ENCODE measurements around the gene NPDC1.

The NPDC1 gene

GRCh38 chr9:137031904-137032640 is 13.9 kb downstream of the NPDC1 start, which contains the start of gene FUT7:
Gene FUT7, minus strand, starts transcription at chr9:137032088. Its CDS starts 97 bp downstream, at chr9:137031991.
- H3K4me3 ChIP-seq (IDR thresholded peaks at IDR 0.05; ENCODE audit: insufficient read depth, low read depth, low read length): no peak within 1 kb of the TSS
- no peaks in the 10 kb centered on the region for H3K79me2 ChIP-seq (ENCODE audit: insufficient read depth, low read depth)
- no peaks in the 10 kb centered on the region for H3K36me3 ChIP-seq (ENCODE audit: insufficient read depth)
- no peak for TF ChIP-seq CTCF (conservative IDR thresholded peaks at IDR 0.05; ENCODE audit: low read depth, low read length)
- H3K27me3 ChIP-seq (ENCODE audit: insufficient read depth, low read depth): peaks cover 13% of the 10 kb centered on the region; the same call in 1 of the 2 replicates
- no peak within 1 kb of the TSS; the same call in 1 of the 2 replicates for H3K4me2 ChIP-seq
- H3K27ac ChIP-seq: no peak within 1 kb of the TSS
- no peak within 1 kb of the TSS for H3K9ac ChIP-seq
- no peaks in the 10 kb centered on the region for H4K20me1 ChIP-seq (ENCODE audit: insufficient read depth)
- peaks cover 44% of the 10 kb centered on the region for H3K4me1 ChIP-seq (ENCODE audit: low read depth, poor library complexity, severe bottlenecking)
- no peak within 1 kb of the TSS for H2AFZ ChIP-seq (ENCODE audit: low read depth)

GRCh38 chr9:137030538-137031527 is 15.1 kb downstream of the NPDC1 start:
- no peak overlapping the region for H2AFZ ChIP-seq (ENCODE audit: low read depth)
- no peak overlapping the region for H3K9ac ChIP-seq
- TF ChIP-seq CTCF (conservative IDR thresholded peaks at IDR 0.05; ENCODE audit: low read depth, low read length): no peak
- H3K27me3 ChIP-seq (ENCODE audit: insufficient read depth, low read depth): peaks cover 8% of the 10 kb centered on the region; the same call in 1 of the 2 replicates
- no peaks in the 10 kb centered on the region for H3K79me2 ChIP-seq (ENCODE audit: insufficient read depth, low read depth)
- no peak overlapping the region for H3K27ac ChIP-seq
- peak overlapping the region; percentile 29; the same call in 1 of the 2 replicates for H3K4me2 ChIP-seq
- H3K4me3 ChIP-seq (IDR thresholded peaks at IDR 0.05; ENCODE audit: insufficient read depth, low read depth, low read length): no peak overlapping the region
- no peaks in the 10 kb centered on the region for H3K36me3 ChIP-seq (ENCODE audit: insufficient read depth)
- peaks cover 44% of the 10 kb centered on the region for H3K4me1 ChIP-seq (ENCODE audit: low read depth, poor library complexity, severe bottlenecking)
- H4K20me1 ChIP-seq (ENCODE audit: insufficient read depth): no peaks in the 10 kb centered on the region

GRCh38 chr9:137030006-137030405 is 16.0 kb downstream of the NPDC1 start:
- Histone ChIP-seq H3K36me3 (ENCODE audit: insufficient read depth) (no peaks in the 10 kb centered on the region), H3K27me3 (ENCODE audit: insufficient read depth, low read depth) (peaks cover 8% of the 10 kb centered on the region; the same call in 1 of the 2 replicates), H3K4me1 (ENCODE audit: low read depth, poor library complexity, severe bottlenecking) (peaks cover 38% of the 10 kb centered on the region), H3K9ac (no peak overlapping the region), H4K20me1 (ENCODE audit: insufficient read depth) (no peaks in the 10 kb centered on the region), H3K79me2 (ENCODE audit: insufficient read depth, low read depth) (no peaks in the 10 kb centered on the region), H3K4me2 (no peak overlapping the region; the same call in 1 of the 2 replicates), H2AFZ (ENCODE audit: low read depth) (no peak overlapping the region), H3K4me3 (IDR thresholded peaks at IDR 0.05; ENCODE audit: insufficient read depth, low read depth, low read length) (no peak overlapping the region), H3K27ac (no peak overlapping the region)
- no peak for TF ChIP-seq CTCF (conservative IDR thresholded peaks at IDR 0.05; ENCODE audit: low read depth, low read length)

GRCh38 chr9:137029058-137029936 is 16.7 kb downstream of the NPDC1 start:
- Histone ChIP-seq H3K4me3 (IDR thresholded peaks at IDR 0.05; ENCODE audit: insufficient read depth, low read depth, low read length) (no peak overlapping the region), H3K27ac (no peak overlapping the region), H2AFZ (ENCODE audit: low read depth) (peak overlapping the region; percentile 91), H3K27me3 (ENCODE audit: insufficient read depth, low read depth) (peaks cover 8% of the 10 kb centered on the region; the same call in 1 of the 2 replicates), H3K4me1 (ENCODE audit: low read depth, poor library complexity, severe bottlenecking) (peaks cover 31% of the 10 kb centered on the region), H3K36me3 (ENCODE audit: insufficient read depth) (no peaks in the 10 kb centered on the region), H3K9ac (peak overlapping the region; percentile 54; the same call in 1 of the 2 replicates), H4K20me1 (ENCODE audit: insufficient read depth) (no peaks in the 10 kb centered on the region), H3K4me2 (peak overlapping the region; percentile 88), H3K79me2 (ENCODE audit: insufficient read depth, low read depth) (no peaks in the 10 kb centered on the region)
- TF ChIP-seq CTCF (conservative IDR thresholded peaks at IDR 0.05; ENCODE audit: low read depth, low read length): peak; percentile 85
